Heart right ventricle (tissue), 16 donors: ENCODE results near the gene FKBP9. TPM values are rescaled to one million over a fixed set of nuclear protein-coding genes. Genes with fewer than 3 reads are reported as not detected.

Source experiments
- ATAC-seq, 8 donors: fragments of 200-7000 bp; cut with Tn5 transposase; one replicate each; pipeline ENCODE4 v1.9.1; 2020; ENCODE audit warnings: mild to moderate bottlenecking in 8 of 8, moderate library complexity in 8 of 8, moderate number of reproducible peaks in 1 of 8
- DNase-seq, 2 donors: peaks; one replicate each; pipeline ENCODE4 v3.0.0-alpha.2; 2020
- H3K27ac ChIP-seq, 10 donors: fragments of 200-600 bp; sonication (generic) in 2 of 10; one replicate each; pipeline versions ENCODE4 v1.5.0 to v1.8.0; 2020 to 2022; ENCODE audit warnings: mild to moderate bottlenecking in 3 of 10
- H3K27me3 ChIP-seq, 7 donors: fragments of 200-600 bp; one replicate each; pipeline ENCODE4 v1.8.0; 2021 to 2022; ENCODE audit warnings: mild to moderate bottlenecking in 2 of 7
- H3K36me3 ChIP-seq, 9 donors: fragments of 200-600 bp; sonication (generic) in 1 of 9; one replicate each; pipeline versions ENCODE4 v1.5.0 to v1.8.0; 2020 to 2022; ENCODE audit warnings: mild to moderate bottlenecking in 2 of 9
- H3K4me1 ChIP-seq, 9 donors: fragments of 200-600 bp; sonication (generic) in 1 of 9; one replicate each; pipeline versions ENCODE4 v1.5.0 to v1.8.0; 2020 to 2022; ENCODE audit warnings: mild to moderate bottlenecking in 4 of 9
- H3K4me3 ChIP-seq, 10 donors: fragments of 200-600 bp; sonication (generic) in 2 of 10; one replicate each; pipeline versions ENCODE4 v1.5.0 to v1.8.0; 2020 to 2022; ENCODE audit warnings: mild to moderate bottlenecking in 7 of 10, moderate library complexity in 2 of 10
- H3K9me3 ChIP-seq, 11 donors: fragments of 200-600 bp in 10 of 11; sonication (generic) in 2 of 11; one replicate each; pipeline versions ENCODE4 v1.5.0 to v1.8.0; 2013 to 2022; ENCODE audit warnings: mild to moderate bottlenecking in 2 of 11, control low read depth in 1 of 11, moderate library complexity in 1 of 11
- WGBS, 2 donors: extraction: QIAGEN DNeasy Blood & Tissue Kit; methylation state at CpG; one replicate each; pipeline ENCODE4 v1.1.7; 2013; ENCODE audit warnings: inconsistent platforms in 1 of 2; 5-methylcytosine and 5-hydroxymethylcytosine counted together
- intact Hi-C, 10 donors: fragments of 100-400 bp; cut with DNase I; formaldehyde crosslinking; loops; one replicate each; pipeline versions ENCODE4 v1.11.1 to v1.14.2; 2022
- polyA plus RNA-seq, 2 donors: library from polyadenylated mRNA; stranded (reverse); fragments of 200-250 nt; gene quantifications; one replicate each; pipeline ENCODE4 v1.2.3, GENCODE V29; 2013
- total RNA-seq, 10 donors: library from RNA; stranded (reverse); fragmentation: NEBNext Ultra II Directional in 3 of 10; extraction: Animal tissue kit (Norgen Biotek cat#: 25700) in 3 of 10; gene quantifications; one replicate each; pipeline versions ENCODE4 v1.2.1 to v1.2.4, GENCODE V29; 2021 to 2023
- TF ChIP-seq, protein P1 (sequence below), 9 donors: fragments of 200-600 bp; sonication (generic) in 2 of 9; IDR thresholded peaks; one replicate each; pipeline versions ENCODE4 v1.5.0 to v1.8.0; 2021 to 2022; ENCODE audit warnings: antibody characterized with exemption in 9 of 9, mild to moderate bottlenecking in 5 of 9, moderate library complexity in 1 of 9
- donor health status: Arrhythmogenic right ventricular cardiomyopathy.
- donor health status: ischemic (EF 13 %, LVEDD 7.1; RV severe dilation, severe dysfunction).
- donor health status: healthy with polysubstance abuse.
- donor health status: DM: no; HTN: yes; CAD: no.
- donor health status: DM: no; HTN: no; CAD: no.
- donor health status: ischemic (EF 25% LVEDD 6.9; RV normal size, moderate dysfunction).
- donor health status: ischemic (EF 25% LVEDD 5.7; RV mildly dilated, moderate dysfunction).
- donor health status: healthy.
- donor health status: DM: yes; HTN: yes; CAD: no.
- donor health status: Ischemic cardiomyopathy.
- donor health status: ischemic (EF 35%, LVEDD 5.7; RV mildly dilated, moderate dysfunction).
- donor health status: nonischemic (EF 11% LVEDD 7.7; RV severe dilation, severe dysfunction).
- donor health status: DM: yes; HTN: yes; CAD: no.
- donor health status: PGD.
- donor health status: ischemic (EF 29% LVEDD 5.4; RV normal size, mild dysfunction).
- donor health status: nonischemic (EF 23%, LVEDD 6.1; RV moderate dilation, normal function).

The FKBP9 gene
- total and polyA plus RNA-seq, 12 donors = 32.2 to 158 (median 119) TPM

DNA sequence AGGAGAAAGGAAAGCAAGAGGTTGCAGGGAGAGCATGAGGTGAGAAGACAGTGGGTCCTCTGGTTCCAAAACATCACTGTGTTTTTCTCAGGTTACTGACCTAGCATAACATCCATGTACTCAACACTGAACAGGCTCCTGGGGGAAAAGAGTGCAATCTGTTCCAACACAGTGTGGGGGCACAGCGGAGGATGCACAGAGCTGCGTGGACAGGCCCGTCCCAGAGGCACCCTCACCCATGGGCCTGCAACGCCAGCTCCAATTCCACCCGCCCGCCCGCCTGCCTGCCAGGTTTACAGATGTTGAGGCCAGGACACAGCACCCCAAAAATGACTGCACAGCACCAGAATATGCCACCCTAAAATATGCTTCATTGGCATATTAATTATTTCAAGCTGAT, 26.9 kb upstream of the FKBP9 start:
- intact Hi-C loops = no loop called here

DNA sequence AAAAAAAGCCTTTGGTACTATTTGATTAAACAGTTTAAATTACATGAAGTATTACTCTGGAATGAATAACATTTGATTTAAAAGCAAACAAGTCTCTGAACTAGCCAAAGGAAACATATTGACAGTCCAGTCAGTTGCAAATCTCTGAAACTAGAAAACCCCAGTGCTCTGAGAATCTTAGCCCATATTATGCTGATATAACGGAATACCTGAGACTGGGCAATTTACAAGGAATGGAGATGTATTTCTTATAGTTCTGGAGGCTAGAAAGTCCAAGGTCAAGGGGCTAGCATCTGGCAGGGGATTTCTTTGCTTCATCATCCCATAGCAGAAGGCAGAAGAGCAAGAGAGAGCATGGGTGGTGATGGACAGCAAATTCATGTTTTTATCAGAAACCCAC, 21.7 kb upstream of the FKBP9 start:
- Histone ChIP-seq H3K9me3 (no peaks in the 10 kb centered on the region), H3K27ac (no peak overlapping the region), H3K27me3 (no peaks in the 10 kb centered on the region), H3K4me3 (no peak overlapping the region), H3K36me3 (peaks cover 0 to 43% (median 21%) of the 10 kb centered on the region in 9 donors), H3K4me1 (peaks cover 0 to 51% (median 26%) of the 10 kb centered on the region in 9 donors)
- no peak for ATAC-seq
- TF ChIP-seq, protein P1, sequence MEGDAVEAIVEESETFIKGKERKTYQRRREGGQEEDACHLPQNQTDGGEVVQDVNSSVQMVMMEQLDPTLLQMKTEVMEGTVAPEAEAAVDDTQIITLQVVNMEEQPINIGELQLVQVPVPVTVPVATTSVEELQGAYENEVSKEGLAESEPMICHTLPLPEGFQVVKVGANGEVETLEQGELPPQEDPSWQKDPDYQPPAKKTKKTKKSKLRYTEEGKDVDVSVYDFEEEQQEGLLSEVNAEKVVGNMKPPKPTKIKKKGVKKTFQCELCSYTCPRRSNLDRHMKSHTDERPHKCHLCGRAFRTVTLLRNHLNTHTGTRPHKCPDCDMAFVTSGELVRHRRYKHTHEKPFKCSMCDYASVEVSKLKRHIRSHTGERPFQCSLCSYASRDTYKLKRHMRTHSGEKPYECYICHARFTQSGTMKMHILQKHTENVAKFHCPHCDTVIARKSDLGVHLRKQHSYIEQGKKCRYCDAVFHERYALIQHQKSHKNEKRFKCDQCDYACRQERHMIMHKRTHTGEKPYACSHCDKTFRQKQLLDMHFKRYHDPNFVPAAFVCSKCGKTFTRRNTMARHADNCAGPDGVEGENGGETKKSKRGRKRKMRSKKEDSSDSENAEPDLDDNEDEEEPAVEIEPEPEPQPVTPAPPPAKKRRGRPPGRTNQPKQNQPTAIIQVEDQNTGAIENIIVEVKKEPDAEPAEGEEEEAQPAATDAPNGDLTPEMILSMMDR (IDR thresholded peaks at IDR 0.05) = no peak
- 96 to 98% methylated on average over 1 of the region's 1 CpG for WGBS, 2 donors
- intact Hi-C loops = loop anchor here in 1 of 10 donors (5.0 kb wide), 1 partner anchor 38 kb away; no protein-coding TSS in a partner anchor
- DNase-seq = no peak

More for the DNA sequence above, 26.9 kb upstream of the FKBP9 start:
- Histone ChIP-seq H3K36me3 (peaks cover 0 to 88% (median 35%) of the 10 kb centered on the region in 9 donors), H3K4me1 (no peaks in the 10 kb centered on the region), H3K4me3 (no peak overlapping the region), H3K27me3 (no peaks in the 10 kb centered on the region), H3K27ac (no peak overlapping the region), H3K9me3 (no peaks in the 10 kb centered on the region)
- TF ChIP-seq, protein P1 (IDR thresholded peaks at IDR 0.05) = no peak
- ATAC-seq (no peak), DNase-seq (no peak)
- 88 to 97% methylated on average over 7 of the region's 7 CpGs for WGBS, 2 donors

DNA sequence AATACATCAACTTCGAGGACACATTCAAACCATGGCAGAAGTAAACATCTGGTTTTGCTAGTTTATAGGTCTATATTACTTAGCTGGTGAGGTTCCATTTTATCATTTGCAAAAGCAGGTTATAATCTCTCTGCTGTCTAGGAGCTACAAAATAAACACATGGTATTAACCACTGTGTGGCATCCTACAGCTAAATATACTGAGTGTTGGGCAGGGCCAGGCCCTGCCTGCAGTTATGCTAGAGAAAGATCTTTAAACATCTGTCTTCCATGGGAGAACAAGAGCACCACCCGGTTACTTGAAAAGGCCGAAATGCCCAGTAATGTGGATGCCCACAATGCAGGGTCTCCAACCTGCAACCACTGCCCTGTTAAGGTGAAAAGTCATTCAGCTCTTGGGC, 20.6 kb upstream of the FKBP9 start:
- peak overlapping the region in 8 of 10 donors; percentile 14 to 74 (median 62) for H3K27ac ChIP-seq
- H3K4me3 ChIP-seq = no peak overlapping the region
- peaks cover 0 to 61% (median 35%) of the 10 kb centered on the region in 9 donors for H3K4me1 ChIP-seq
- ATAC-seq (peak in 4 of 8 donors; percentile 26 to 69 (median 66)), DNase-seq (no peak)
- H3K9me3 ChIP-seq = no peaks in the 10 kb centered on the region
- peaks cover 0 to 32% (median 14%) of the 10 kb centered on the region in 9 donors for H3K36me3 ChIP-seq
- 79 to 87% methylated on average over 3 of the region's 3 CpGs for WGBS, 2 donors
- intact Hi-C loops = loop anchor here in 1 of 10 donors (5.0 kb wide), 1 partner anchor 39 kb away; no protein-coding TSS in a partner anchor
- H3K27me3 ChIP-seq = no peaks in the 10 kb centered on the region
- TF ChIP-seq, protein P1 (IDR thresholded peaks at IDR 0.05) = peak in 1 of 9 donors; percentile 9

DNA sequence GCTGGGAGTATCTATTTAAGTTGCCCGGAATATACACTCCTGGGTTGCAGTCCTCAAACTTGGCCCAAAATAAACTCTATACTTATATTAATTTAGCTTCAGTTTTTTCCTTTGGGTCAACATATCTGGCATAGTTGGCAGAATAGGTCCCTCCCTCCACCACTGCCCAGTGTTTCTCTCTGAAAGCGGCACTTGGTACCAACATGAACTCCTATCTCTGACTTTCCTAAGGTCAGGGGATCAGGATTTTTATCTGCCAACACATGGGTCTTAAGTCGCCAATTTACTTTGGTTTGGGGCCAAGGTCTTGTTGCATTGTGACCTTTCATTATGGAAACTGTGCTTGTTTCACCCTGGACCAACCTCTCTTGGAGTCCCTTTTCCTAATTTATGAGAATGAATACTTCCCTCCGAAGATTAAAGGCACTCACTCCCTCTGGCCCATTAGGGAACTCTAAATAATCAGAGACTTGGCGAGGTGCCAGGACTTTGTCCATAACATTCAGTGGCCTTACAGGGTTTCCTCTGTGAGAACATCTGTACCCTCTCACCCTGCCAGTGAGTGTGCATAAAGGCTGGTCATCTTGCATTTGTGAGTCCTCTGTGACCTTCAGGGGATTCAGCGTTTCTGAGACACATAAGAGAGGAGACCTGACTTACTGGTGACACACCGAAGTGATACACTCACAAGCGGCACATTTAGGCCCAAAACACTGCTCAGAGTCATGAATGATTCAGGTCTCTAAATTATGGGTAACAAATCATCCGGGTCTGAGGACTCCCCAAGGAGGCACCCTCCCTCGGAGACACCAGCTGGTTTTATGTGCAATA, 19.7 kb upstream of the FKBP9 start:
- ATAC-seq (peak in 6 of 8 donors; percentile 41 to 80 (median 64)), DNase-seq (peak in 1 of 2 donors; percentile 70)
- Histone ChIP-seq H3K36me3 (peaks cover 0 to 23% (median 6%) of the 10 kb centered on the region in 9 donors), H3K27me3 (no peaks in the 10 kb centered on the region), H3K4me3 (no peak overlapping the region), H3K4me1 (peaks cover 0 to 64% (median 42%) of the 10 kb centered on the region in 9 donors), H3K9me3 (no peaks in the 10 kb centered on the region), H3K27ac (peak overlapping the region in 9 of 10 donors; percentile 14 to 74 (median 60))
- intact Hi-C loops = loop anchor here in 1 of 10 donors (5.0 kb wide), 1 partner anchor 40 kb away; no protein-coding TSS in a partner anchor
- WGBS, 2 donors = 37 to 44% methylated on average over 10 of the region's 10 CpGs
- TF ChIP-seq, protein P1 (IDR thresholded peaks at IDR 0.05) = no peak
